H9 (cell line): ENCODE data around the gene MED7. TPM values are rescaled to one million over a fixed set of nuclear protein-coding genes. Genes with fewer than 3 reads are reported as not detected.

Experiments used
- DNase-seq: peaks from one replicate; pipeline ENCODE4 v3.0.0-alpha.2; 2017
- H2AFZ ChIP-seq: one replicate; pipeline ENCODE4 v1.6.1; 2013; ENCODE audit warnings: mild to moderate bottlenecking, low read length, control low read depth, moderate library complexity
- H2AK5ac ChIP-seq: 2 replicates; pipeline ENCODE4 v1.6.1; 2013; ENCODE audit warnings: low read length, control low read depth, mixed read lengths; ENCODE audit not compliant: insufficient read length
- H2BK120ac ChIP-seq: one replicate; pipeline ENCODE4 v1.6.1; 2013; ENCODE audit warnings: low read depth, mild to moderate bottlenecking, low read length, control low read depth, inconsistent platforms; ENCODE audit not compliant: poor library complexity, severe bottlenecking
- H2BK12ac ChIP-seq: 2 replicates; pipeline ENCODE4 v1.6.1; 2013; ENCODE audit warnings: low read length, control low read depth, mixed read lengths, low read depth; ENCODE audit not compliant: insufficient read length
- H2BK15ac ChIP-seq: 2 replicates; pipeline ENCODE4 v1.6.1; 2013; ENCODE audit warnings: low read depth, low read length, control low read depth
- H2BK20ac ChIP-seq: one replicate; pipeline ENCODE4 v1.6.1; 2013; ENCODE audit warnings: low read depth, mild to moderate bottlenecking, low read length, control low read depth, inconsistent platforms; ENCODE audit not compliant: poor library complexity, severe bottlenecking
- H2BK5ac ChIP-seq: 2 replicates; pipeline ENCODE4 v1.6.1; 2013; ENCODE audit warnings: low read length, control low read depth, mixed read lengths; ENCODE audit not compliant: insufficient read length
- H3K14ac ChIP-seq: 2 replicates; pipeline ENCODE4 v1.6.1; 2013; ENCODE audit warnings: low read length, control low read depth; ENCODE audit not compliant: insufficient read depth
- H3K18ac ChIP-seq: 2 replicates; pipeline ENCODE4 v1.6.1; 2013; ENCODE audit warnings: low read depth, mild to moderate bottlenecking, mixed read lengths, low read length, control low read depth; ENCODE audit not compliant: insufficient read length
- H3K23ac ChIP-seq: 2 replicates; pipeline ENCODE4 v1.6.1; 2013; ENCODE audit warnings: low read length, control low read depth, mixed read lengths, low read depth; ENCODE audit not compliant: insufficient read length
- H3K23me2 ChIP-seq: 2 replicates; pipeline ENCODE4 v1.6.1; 2013; ENCODE audit warnings: low read depth, mild to moderate bottlenecking, mixed read lengths, low read length, control low read depth; ENCODE audit not compliant: insufficient read length, poor library complexity, severe bottlenecking
- H3K27ac ChIP-seq: 2 replicates; pipeline ENCODE4 v1.5.1; 2013; ENCODE audit warnings: low read length, control low read depth, mixed read lengths, low read depth; ENCODE audit not compliant: insufficient read length
- H3K27me3 ChIP-seq: 2 replicates; pipeline ENCODE4 v1.6.1; 2013; ENCODE audit warnings: low read length, control low read depth, inconsistent platforms; ENCODE audit not compliant: insufficient read depth
- H3K4ac ChIP-seq: 2 replicates; pipeline ENCODE4 v1.6.1; 2013; ENCODE audit warnings: low read depth, mild to moderate bottlenecking, control low read depth, inconsistent platforms, low read length, moderate library complexity
- H3K4me1 ChIP-seq: 2 replicates; pipeline ENCODE4 v1.6.1; 2013; ENCODE audit warnings: low read length, control low read depth, inconsistent platforms; ENCODE audit not compliant: insufficient read depth
- H3K4me2 ChIP-seq: 2 replicates; pipeline ENCODE4 v1.6.1; 2013; ENCODE audit warnings: low read length, control low read depth, mixed read lengths; ENCODE audit not compliant: insufficient read length, insufficient read depth
- H3K56ac ChIP-seq: 2 replicates; pipeline ENCODE4 v1.6.1; 2013; ENCODE audit warnings: low read depth, mild to moderate bottlenecking, mixed read lengths, low read length, control low read depth; ENCODE audit not compliant: insufficient read length
- H3K79me1 ChIP-seq: 2 replicates; pipeline ENCODE4 v1.6.1; 2013; ENCODE audit warnings: low read depth, mild to moderate bottlenecking, moderate library complexity, low read length, control low read depth, inconsistent platforms; ENCODE audit not compliant: insufficient read depth, poor library complexity, severe bottlenecking
- H3K79me2 ChIP-seq: 2 replicates; pipeline ENCODE4 v1.6.1; 2013; ENCODE audit warnings: low read length, control low read depth, inconsistent platforms; ENCODE audit not compliant: insufficient read depth
- H3K9ac ChIP-seq: 2 replicates; pipeline ENCODE4 v1.6.1; 2013; ENCODE audit warnings: low read length, control low read depth, mixed read lengths; ENCODE audit not compliant: insufficient read length; ENCODE audit errors: extremely low read depth
- H3K9me3 ChIP-seq: one replicate; pipeline ENCODE4 v1.6.1; 2013; ENCODE audit warnings: low read depth, low read length, inconsistent platforms; ENCODE audit not compliant: control insufficient read depth
- H3T11ph ChIP-seq: one replicate; pipeline ENCODE4 v1.6.1; 2013; ENCODE audit warnings: mild to moderate bottlenecking, low read length, control low read depth, inconsistent platforms
- H4K20me1 ChIP-seq: one replicate; pipeline ENCODE4 v1.6.1; 2013; ENCODE audit not compliant: control insufficient read depth, insufficient read length, insufficient read depth
- H4K5ac ChIP-seq: 2 replicates; pipeline ENCODE4 v1.6.1; 2013; ENCODE audit warnings: low read depth, mild to moderate bottlenecking, mixed read lengths, low read length, control low read depth; ENCODE audit not compliant: insufficient read length
- H4K8ac ChIP-seq: replicated peaks from 2 replicates; pipeline ENCODE4 v1.6.1; 2013; ENCODE audit warnings: low read length, control low read depth, mixed read lengths, low read depth; ENCODE audit not compliant: insufficient read length
- H4K91ac ChIP-seq: 2 replicates; pipeline ENCODE4 v1.6.1; 2013; ENCODE audit warnings: low read depth, mild to moderate bottlenecking, moderate library complexity, mixed read lengths, low read length, control low read depth; ENCODE audit not compliant: insufficient read length
- H3K27ac Mint-ChIP-seq, 3 experiments: 2 replicates in 2 of 3; 3 replicates in 1 of 3; pipeline ENCODE4 v1.8.0; 2020 to 2021; ENCODE audit warnings: mixed read lengths in 3 of 3, mild to moderate bottlenecking in 1 of 3, moderate library complexity in 1 of 3
- H3K27me3 Mint-ChIP-seq: 2 replicates; pipeline ENCODE4 v1.8.0; 2021; ENCODE audit warnings: low read depth, mild to moderate bottlenecking, moderate library complexity, mixed read lengths
- H3K36me3 Mint-ChIP-seq, 3 experiments: 2 replicates in 2 of 3; 3 replicates in 1 of 3; pipeline ENCODE4 v1.8.0; 2020 to 2021; ENCODE audit warnings: low read depth in 3 of 3, mixed read lengths in 3 of 3; ENCODE audit not compliant: insufficient read depth in 1 of 3
- H3K4me1 Mint-ChIP-seq, 2 experiments: 2 replicates each; pipeline ENCODE4 v1.8.0; 2020; ENCODE audit warnings: mixed read lengths in 2 of 2
- H3K4me3 Mint-ChIP-seq, 2 experiments: 2 replicates in 1 of 2; 3 replicates in 1 of 2; pipeline ENCODE4 v1.8.0; 2020 to 2021; ENCODE audit warnings: mild to moderate bottlenecking in 2 of 2, mixed read lengths in 2 of 2, moderate library complexity in 1 of 2
- H3K9me3 Mint-ChIP-seq, 2 experiments: 2 replicates in 1 of 2; 3 replicates in 1 of 2; pipeline ENCODE4 v1.8.0; 2020; ENCODE audit warnings: mild to moderate bottlenecking in 2 of 2, mixed read lengths in 2 of 2, moderate library complexity in 1 of 2
- CTCF ChIP-seq: fragments of 200-600 bp; sonication (generic); conservative IDR thresholded peaks from 3 replicates; pipeline ENCODE4 v1.8.0; 2021; ENCODE audit warnings: antibody characterized with exemption, mild to moderate bottlenecking
- WGBS: extraction: QIAGEN DNeasy Blood & Tissue Kit; methylation state at CpG from one replicate; pipeline ENCODE4 v1.1.7; 2013; ENCODE audit warnings: missing lambda C conversion rate, low lambda C conversion rate, mixed read lengths; ENCODE audit not compliant: insufficient read length; ENCODE audit errors: extremely low coverage; 5-methylcytosine and 5-hydroxymethylcytosine counted together
- total RNA-seq: library from RNA; stranded (reverse); gene quantifications from 2 replicates; pipeline ENCODE4 v1.2.1, GENCODE V29; 2021

Gene MED7
- total RNA-seq, 1 experiment from 2014 or later = 10.7 TPM

- Mint-ChIP-seq H3K4me1 (no peaks in the 10 kb centered on the region), H3K4me3 (no peak within 1 kb of the TSS), H3K27me3 (peaks cover 72% of the 10 kb centered on the region), H3K36me3 (no peaks in the 10 kb centered on the region; a peak in 1 of 7 replicates), H3K9me3 (no peaks in the 10 kb centered on the region), H3K27ac (no peak within 1 kb of the TSS)
- no peak within 1 kb of the TSS for H2AFZ ChIP-seq
- no peaks in the 10 kb centered on the region for H3K79me1 ChIP-seq
- no peak within 1 kb of the TSS for H3K23ac ChIP-seq
- no peaks in the 10 kb centered on the region for H3K9me3 ChIP-seq
- H4K20me1 ChIP-seq = no peaks in the 10 kb centered on the region
- H3K18ac ChIP-seq = no peak within 1 kb of the TSS
- WGBS = no CpG with 5 or more reads among the region's 8 CpGs
- no peak for DNase-seq
- no peak within 1 kb of the TSS for H2AK5ac ChIP-seq
- H4K91ac ChIP-seq = no peak within 1 kb of the TSS
- no peak within 1 kb of the TSS for H2BK120ac ChIP-seq
- H3K9ac ChIP-seq = no peak within 1 kb of the TSS
- H3K27ac ChIP-seq = no peak within 1 kb of the TSS
- no peak for TF ChIP-seq CTCF
- H3K27me3 ChIP-seq = no peaks in the 10 kb centered on the region
- no peak within 1 kb of the TSS for H2BK5ac ChIP-seq
- no peak within 1 kb of the TSS for H3K14ac ChIP-seq
- H2BK12ac ChIP-seq = no peak within 1 kb of the TSS
- H3K23me2 ChIP-seq = no peaks in the 10 kb centered on the region
- no peak within 1 kb of the TSS for H3T11ph ChIP-seq
- no peaks in the 10 kb centered on the region for H3K4me1 ChIP-seq
- no peak within 1 kb of the TSS for H2BK20ac ChIP-seq
- no peak within 1 kb of the TSS for H3K4me2 ChIP-seq
- H3K79me2 ChIP-seq = no peaks in the 10 kb centered on the region
- H3K56ac ChIP-seq = no peak within 1 kb of the TSS
- no peak within 1 kb of the TSS for H3K4ac ChIP-seq
- H4K5ac ChIP-seq = no peak within 1 kb of the TSS
- no peak within 1 kb of the TSS for H2BK15ac ChIP-seq
- no peak within 1 kb of the TSS for H4K8ac ChIP-seq
Observed at GRCh38 chr5:157180374-157181264, 38.0 kb upstream of the MED7 start, which contains the start of gene ITK. TSS of gene ITK (plus strand) at chr5:157180840. CDS start at chr5:157180978, 138 bp downstream.
